DND-41 (cell line): ENCODE data around the gene C10orf143.

ENCODE experiments used
- EZH2 ChIP-seq: IDR thresholded peaks from 3 replicates; pipeline ENCODE4 v1.6.1; 2012; ENCODE audit warnings: borderline replicate concordance, low read depth, mild to moderate bottlenecking, moderate library complexity, low read length, inconsistent platforms; ENCODE audit not compliant: severe bottlenecking
- TF ChIP-seq, protein P1 (sequence below): IDR thresholded peaks from 2 replicates; pipeline ENCODE4 v1.5.1; 2012; ENCODE audit warnings: borderline replicate concordance, low read length, moderate library complexity, mild to moderate bottlenecking; ENCODE audit not compliant: poor library complexity, severe bottlenecking; ENCODE audit errors: extremely low read depth

DNA sequence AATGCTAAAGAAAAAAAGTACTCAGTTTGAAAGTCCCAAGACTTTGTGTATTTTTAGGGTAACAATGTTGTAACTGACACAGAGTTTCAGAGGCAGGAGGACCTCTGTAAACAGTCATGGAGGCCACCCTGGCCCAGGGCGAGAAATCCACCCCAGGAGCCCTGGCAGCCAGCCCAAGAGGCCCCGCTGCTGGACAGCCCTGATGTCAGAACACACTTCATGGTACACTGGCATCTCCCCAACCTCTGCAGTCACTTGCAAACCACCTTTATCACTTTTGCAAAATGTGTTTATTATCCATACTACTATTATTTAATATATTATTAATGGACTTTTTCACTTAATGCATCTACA, 30.2 kb downstream of the C10orf143 start:
- TF ChIP-seq, protein P1, sequence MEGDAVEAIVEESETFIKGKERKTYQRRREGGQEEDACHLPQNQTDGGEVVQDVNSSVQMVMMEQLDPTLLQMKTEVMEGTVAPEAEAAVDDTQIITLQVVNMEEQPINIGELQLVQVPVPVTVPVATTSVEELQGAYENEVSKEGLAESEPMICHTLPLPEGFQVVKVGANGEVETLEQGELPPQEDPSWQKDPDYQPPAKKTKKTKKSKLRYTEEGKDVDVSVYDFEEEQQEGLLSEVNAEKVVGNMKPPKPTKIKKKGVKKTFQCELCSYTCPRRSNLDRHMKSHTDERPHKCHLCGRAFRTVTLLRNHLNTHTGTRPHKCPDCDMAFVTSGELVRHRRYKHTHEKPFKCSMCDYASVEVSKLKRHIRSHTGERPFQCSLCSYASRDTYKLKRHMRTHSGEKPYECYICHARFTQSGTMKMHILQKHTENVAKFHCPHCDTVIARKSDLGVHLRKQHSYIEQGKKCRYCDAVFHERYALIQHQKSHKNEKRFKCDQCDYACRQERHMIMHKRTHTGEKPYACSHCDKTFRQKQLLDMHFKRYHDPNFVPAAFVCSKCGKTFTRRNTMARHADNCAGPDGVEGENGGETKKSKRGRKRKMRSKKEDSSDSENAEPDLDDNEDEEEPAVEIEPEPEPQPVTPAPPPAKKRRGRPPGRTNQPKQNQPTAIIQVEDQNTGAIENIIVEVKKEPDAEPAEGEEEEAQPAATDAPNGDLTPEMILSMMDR = no peak
- TF ChIP-seq EZH2 = no peak
